GM21576 (cell line): Measurements from ENCODE around the gene SPEN.
A peak's percentile ranks its signal among the peaks of the same experiment; 100 is the strongest.
"Not testable (repeated sequence)": the region's sequence is repeated elsewhere in the genome, so short reads cannot be mapped to it uniquely, and the experiment has no call there.

Experiments used
- ATAC-seq: cut with Tn5 transposase; IDR thresholded peaks from one replicate; pipeline ENCODE4 v1.9.1; 2021; ENCODE audit warnings: mild to moderate bottlenecking, moderate library complexity; ENCODE audit not compliant: unreplicated experiment

Gene SPEN

GRCh38 chr1:15833069-15833679, 14.3 kb upstream of the SPEN start:
- no peak for ATAC-seq

GRCh38 chr1:15833842-15834405, 13.6 kb upstream of the SPEN start:
- no peak for ATAC-seq

- ATAC-seq, result peak; percentile 32
Observed at GRCh38 chr1:15834406-15835204, 12.9 kb upstream of the SPEN start.

- ATAC-seq, result peak; percentile 8
Observed at GRCh38 chr1:15835205-15835740, 12.2 kb upstream of the SPEN start.

- ATAC-seq, result peak; percentile 29
Observed at GRCh38 chr1:15835741-15836510, 11.6 kb upstream of the SPEN start.

GRCh38 chr1:15836511-15836771, 11.1 kb upstream of the SPEN start:
- not testable (repeated sequence) for ATAC-seq

- no peak for ATAC-seq
Observed at GRCh38 chr1:15836772-15837669, 10.5 kb upstream of the SPEN start.

GRCh38 chr1:15837931-15838330, 9.6 kb upstream of the SPEN start:
- ATAC-seq, result no peak

GRCh38 chr1:15838721-15839120, 8.8 kb upstream of the SPEN start:
- ATAC-seq, result no peak

- no peak for ATAC-seq
Observed at GRCh38 chr1:15843826-15844572, 3.5 kb upstream of the SPEN start.

- ATAC-seq, result not testable (repeated sequence)
Observed at GRCh38 chr1:15846056-15846455, 1.5 kb upstream of the SPEN start.

- no peak for ATAC-seq
Observed at GRCh38 chr1:15847893-15848142, 311 bp downstream of the SPEN start.

- peak; percentile 12 for ATAC-seq
Observed at GRCh38 chr1:15848143-15848928, 829 bp downstream of the SPEN start.

GRCh38 chr1:15848929-15849774, 1.6 kb downstream of the SPEN start:
- ATAC-seq, result no peak

GRCh38 chr1:15849775-15850324, 2.3 kb downstream of the SPEN start:
- no peak for ATAC-seq

GRCh38 chr1:15850471-15851001, 3.0 kb downstream of the SPEN start:
- ATAC-seq, result no peak

GRCh38 chr1:15851210-15852035, 3.9 kb downstream of the SPEN start:
- no peak for ATAC-seq
